SJSA1 (cell line): ENCODE results near the gene IL4. TPM values are rescaled to one million over a fixed set of nuclear protein-coding genes. Genes with fewer than 3 reads are reported as not detected.
A peak's percentile ranks its signal among the peaks of the same experiment; 100 is the strongest.

Source experiments
- DNase-seq, 2 experiments: peaks; one replicate each; pipeline ENCODE4 v3.0.0-alpha.2; 2015 to 2020; ENCODE audit warnings: low spot score in 2 of 2, low read depth in 1 of 2
- H3K27ac ChIP-seq: fragments of 250-450 bp; sonication (Bioruptor Pico); 2 replicates; pipeline ENCODE4 v1.5.1; 2020; ENCODE audit warnings: mild to moderate bottlenecking, moderate library complexity
- H3K27me3 ChIP-seq: fragments of 250-450 bp; sonication (Bioruptor Pico); replicated peaks from 2 replicates; pipeline ENCODE4 v1.5.1; 2020; ENCODE audit warnings: mild to moderate bottlenecking, moderate library complexity
- H3K36me3 ChIP-seq: fragments of 250-450 bp; sonication (Bioruptor Pico); 2 replicates; pipeline ENCODE4 v1.5.1; 2020; ENCODE audit warnings: mild to moderate bottlenecking
- H3K4me1 ChIP-seq: fragments of 250-450 bp; sonication (Bioruptor Pico); replicated peaks from 2 replicates; pipeline ENCODE4 v1.6.1; 2021; ENCODE audit warnings: mild to moderate bottlenecking
- H3K4me3 ChIP-seq: fragments of 250-450 bp; sonication (Bioruptor Pico); 2 replicates; pipeline ENCODE4 v1.5.1; 2020; ENCODE audit warnings: mild to moderate bottlenecking
- H3K9me3 ChIP-seq: fragments of 250-450 bp; sonication (Bioruptor Pico); replicated peaks from 2 replicates; pipeline ENCODE4 v1.5.1; 2020; ENCODE audit warnings: mild to moderate bottlenecking
- total RNA-seq: library from RNA; depleted of rRNA; stranded (reverse); fragments of >200 nt; shearing (Covaris generic); gene quantifications from 2 replicates; pipeline ENCODE4 v1.2.3, GENCODE V29; 2014

The IL4 gene
- total RNA-seq, 1 experiment from 2014 or later: not detected

GRCh38 chr5:132662925-132663770 lies 10.6 kb upstream of the IL4 start:
- Histone ChIP-seq H3K27me3 (no peaks in the 10 kb centered on the region), H3K36me3 (no peaks in the 10 kb centered on the region), H3K4me3 (no peak overlapping the region), H3K9me3 (no peaks in the 10 kb centered on the region), H3K27ac (no peak overlapping the region), H3K4me1 (peaks cover 18% of the 10 kb centered on the region)
- no peak for DNase-seq

- Histone ChIP-seq H3K27me3 (no peaks in the 10 kb centered on the region), H3K27ac (no peak overlapping the region), H3K4me3 (no peak overlapping the region), H3K36me3 (no peaks in the 10 kb centered on the region), H3K9me3 (no peaks in the 10 kb centered on the region), H3K4me1 (peaks cover 18% of the 10 kb centered on the region)
- no peak for DNase-seq
Measured at GRCh38 chr5:132663771-132664695, 9.8 kb upstream of the IL4 start.

- no peaks in the 10 kb centered on the region for H3K36me3 ChIP-seq
- H3K9me3 ChIP-seq: no peaks in the 10 kb centered on the region
- H3K27me3 ChIP-seq: no peaks in the 10 kb centered on the region
- H3K27ac ChIP-seq: no peak overlapping the region
- no peak overlapping the region for H3K4me3 ChIP-seq
- H3K4me1 ChIP-seq: peaks cover 18% of the 10 kb centered on the region
- DNase-seq: no peak
Measured at GRCh38 chr5:132664696-132665209, 9.0 kb upstream of the IL4 start.

GRCh38 chr5:132665574-132666080 lies 8.2 kb upstream of the IL4 start:
- H3K4me1 ChIP-seq: peaks cover 24% of the 10 kb centered on the region
- H3K9me3 ChIP-seq: no peaks in the 10 kb centered on the region
- H3K36me3 ChIP-seq: no peaks in the 10 kb centered on the region
- H3K27ac ChIP-seq: no peak overlapping the region
- DNase-seq: peak in 1 of 2 experiments; percentile 43
- no peaks in the 10 kb centered on the region for H3K27me3 ChIP-seq
- no peak overlapping the region for H3K4me3 ChIP-seq

GRCh38 chr5:132666310-132667123 lies 7.3 kb upstream of the IL4 start:
- Histone ChIP-seq H3K4me1 (peaks cover 27% of the 10 kb centered on the region), H3K27me3 (no peaks in the 10 kb centered on the region), H3K36me3 (no peaks in the 10 kb centered on the region), H3K4me3 (no peak overlapping the region), H3K9me3 (no peaks in the 10 kb centered on the region), H3K27ac (no peak overlapping the region)
- peak in 1 of 2 experiments; percentile 44 for DNase-seq

- no peak overlapping the region for H3K27ac ChIP-seq
- no peaks in the 10 kb centered on the region for H3K36me3 ChIP-seq
- peak in 1 of 2 experiments; percentile 36 for DNase-seq
- no peaks in the 10 kb centered on the region for H3K27me3 ChIP-seq
- H3K4me1 ChIP-seq: peaks cover 27% of the 10 kb centered on the region
- H3K4me3 ChIP-seq: no peak overlapping the region
- no peaks in the 10 kb centered on the region for H3K9me3 ChIP-seq
Measured at GRCh38 chr5:132667309-132667708, 6.5 kb upstream of the IL4 start.

GRCh38 chr5:132667761-132668705 lies 5.8 kb upstream of the IL4 start:
- H3K27me3 ChIP-seq: no peaks in the 10 kb centered on the region
- H3K4me1 ChIP-seq: peaks cover 24% of the 10 kb centered on the region
- H3K4me3 ChIP-seq: no peak overlapping the region
- no peak overlapping the region for H3K27ac ChIP-seq
- no peaks in the 10 kb centered on the region for H3K36me3 ChIP-seq
- peak in 1 of 2 experiments; percentile 40 for DNase-seq
- no peaks in the 10 kb centered on the region for H3K9me3 ChIP-seq

GRCh38 chr5:132668706-132669454 lies 4.9 kb upstream of the IL4 start:
- H3K27me3 ChIP-seq: no peaks in the 10 kb centered on the region
- H3K4me3 ChIP-seq: no peak overlapping the region
- H3K36me3 ChIP-seq: no peaks in the 10 kb centered on the region
- peaks cover 23% of the 10 kb centered on the region for H3K4me1 ChIP-seq
- no peaks in the 10 kb centered on the region for H3K9me3 ChIP-seq
- peak in 1 of 2 experiments; percentile 33 for DNase-seq
- no peak overlapping the region for H3K27ac ChIP-seq

GRCh38 chr5:132669455-132669820 lies 4.4 kb upstream of the IL4 start:
- Histone ChIP-seq H3K27ac (no peak overlapping the region), H3K9me3 (no peaks in the 10 kb centered on the region), H3K36me3 (no peaks in the 10 kb centered on the region), H3K27me3 (no peaks in the 10 kb centered on the region), H3K4me3 (no peak overlapping the region), H3K4me1 (peaks cover 29% of the 10 kb centered on the region)
- DNase-seq: peak in 1 of 2 experiments; percentile 52

GRCh38 chr5:132669966-132670882 lies 3.6 kb upstream of the IL4 start:
- Histone ChIP-seq H3K27ac (no peak overlapping the region; the same call in 1 of the 2 replicates), H3K4me3 (no peak overlapping the region), H3K4me1 (peaks cover 37% of the 10 kb centered on the region), H3K27me3 (no peaks in the 10 kb centered on the region), H3K9me3 (no peaks in the 10 kb centered on the region), H3K36me3 (no peaks in the 10 kb centered on the region)
- peak; percentile 73 to 78 for DNase-seq

- Histone ChIP-seq H3K36me3 (no peaks in the 10 kb centered on the region), H3K27ac (no peak overlapping the region; the same call in 1 of the 2 replicates), H3K4me1 (peaks cover 42% of the 10 kb centered on the region), H3K27me3 (no peaks in the 10 kb centered on the region), H3K4me3 (no peak overlapping the region), H3K9me3 (no peaks in the 10 kb centered on the region)
- DNase-seq: no peak
Measured at GRCh38 chr5:132671000-132671399, 2.8 kb upstream of the IL4 start.
